ENCODE data around the gene ADCY9.
"Not testable (repeated sequence)": the region's sequence is repeated elsewhere in the genome, so short reads cannot be mapped to it uniquely, and the experiment has no call there.

The ADCY9 gene

GRCh38 chr16:4067262-4068001 lies 48.8 kb downstream of the ADCY9 start:
- DNase-seq (ENCODE audit: low read depth in 2 of 2) = no peak

DNA sequence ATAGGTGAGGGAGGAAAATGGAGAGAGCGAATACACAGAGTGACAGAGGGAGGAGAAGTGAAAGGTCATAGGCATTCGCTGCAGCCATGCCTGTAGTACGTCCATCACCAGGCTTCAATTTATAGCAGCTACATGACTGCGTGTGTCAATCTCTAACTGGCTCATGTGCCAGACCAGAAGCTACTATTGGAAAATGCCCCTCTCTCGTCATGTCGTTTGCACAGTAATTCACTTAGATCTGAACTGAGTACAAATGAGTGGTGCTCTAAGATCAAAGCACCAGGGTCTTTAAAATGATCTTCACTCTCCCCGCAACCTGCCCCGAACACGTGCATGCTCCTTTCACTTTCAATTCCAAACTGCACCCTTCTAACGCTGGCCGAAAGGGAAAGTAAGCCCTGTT lies 51.3 kb downstream of the ADCY9 start:
- no peak for DNase-seq (ENCODE audit: low read depth in 2 of 2)

- no peak for DNase-seq (ENCODE audit: low read depth in 2 of 2)
These were observed 53.9 kb downstream of the ADCY9 start for GRCh38 chr16:4062212-4062802.

- no peak for DNase-seq (ENCODE audit: low read depth in 2 of 2)
These were observed 55.4 kb downstream of the ADCY9 start for GRCh38 chr16:4060823-4061222.

DNA sequence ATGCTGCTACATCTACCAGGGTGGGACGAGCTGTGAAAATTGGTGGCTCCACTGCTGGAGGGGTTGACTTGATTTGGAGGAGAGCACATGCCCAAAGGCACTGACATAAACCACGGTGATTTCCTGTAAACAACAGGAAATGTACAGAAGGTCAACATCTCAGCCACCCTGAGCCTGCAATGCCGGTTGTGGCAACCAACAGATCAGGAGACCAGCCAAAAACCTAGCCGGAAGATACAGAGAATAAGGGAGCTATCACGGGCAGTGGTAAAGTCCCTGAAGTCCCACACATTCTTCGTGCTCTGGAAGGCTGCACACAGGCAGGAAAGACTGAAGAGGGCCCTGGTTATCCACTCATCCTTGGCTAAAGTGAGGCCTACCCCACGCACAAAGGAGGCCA lies 56.2 kb downstream of the ADCY9 start:
- DNase-seq (ENCODE audit: low read depth in 2 of 2) = no peak

DNA sequence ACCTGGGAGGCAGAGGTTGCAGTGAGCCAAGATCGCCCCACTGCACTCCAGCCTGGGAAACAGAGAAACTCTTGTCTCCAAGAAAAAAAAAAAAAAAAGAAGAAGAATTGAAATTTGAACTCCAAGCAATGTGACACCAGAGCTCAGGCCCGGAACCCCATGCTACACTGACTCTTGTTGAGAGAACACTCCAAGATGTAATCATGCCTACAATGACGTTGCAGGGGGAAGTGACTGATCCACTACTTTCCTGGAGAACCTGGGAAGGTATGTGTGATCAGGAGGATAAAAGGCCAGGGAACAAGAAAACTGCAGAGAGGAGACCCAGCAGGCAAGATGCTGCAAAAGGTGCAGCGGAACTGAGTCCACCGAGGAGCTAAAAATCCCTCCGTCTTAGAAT lies 57.9 kb downstream of the ADCY9 start:
- DNase-seq (ENCODE audit: low read depth in 2 of 2) = no peak

GRCh38 chr16:4057439-4057877 lies 58.8 kb downstream of the ADCY9 start:
- no peak for DNase-seq (ENCODE audit: low read depth in 2 of 2)

GRCh38 chr16:4056161-4057105 lies 59.8 kb downstream of the ADCY9 start:
- no peak for DNase-seq (ENCODE audit: low read depth in 2 of 2)

- DNase-seq (ENCODE audit: low read depth in 2 of 2) = no peak
These were observed 60.5 kb downstream of the ADCY9 start for GRCh38 chr16:4055748-4056147.

- no peak for DNase-seq (ENCODE audit: low read depth in 2 of 2)
These were observed 62.9 kb downstream of the ADCY9 start for GRCh38 chr16:4053301-4053845.

DNA sequence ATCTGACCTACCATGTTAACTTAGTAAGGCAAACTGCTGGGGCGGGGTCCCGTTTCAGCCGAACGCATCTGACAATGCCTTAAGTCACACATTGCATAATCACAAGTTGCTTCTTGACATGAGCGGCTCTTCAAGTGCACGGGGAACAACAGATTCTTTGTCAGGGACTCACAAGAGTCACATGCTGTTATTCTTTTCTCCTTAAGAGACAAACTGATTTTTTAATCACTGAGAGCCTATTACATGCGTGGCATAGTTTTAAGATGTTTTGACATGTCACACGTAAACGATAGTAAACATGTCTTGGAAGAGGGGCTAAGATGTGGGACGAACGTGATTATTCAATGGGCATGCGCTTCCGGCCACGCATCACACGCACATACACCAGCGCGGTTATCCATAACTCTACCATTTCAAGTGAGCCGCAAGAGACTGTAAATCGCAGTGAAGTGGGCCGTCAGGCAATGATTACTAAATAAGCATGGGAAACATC lies 63.4 kb downstream of the ADCY9 start:
- no peak for DNase-seq (ENCODE audit: low read depth in 2 of 2)

DNA sequence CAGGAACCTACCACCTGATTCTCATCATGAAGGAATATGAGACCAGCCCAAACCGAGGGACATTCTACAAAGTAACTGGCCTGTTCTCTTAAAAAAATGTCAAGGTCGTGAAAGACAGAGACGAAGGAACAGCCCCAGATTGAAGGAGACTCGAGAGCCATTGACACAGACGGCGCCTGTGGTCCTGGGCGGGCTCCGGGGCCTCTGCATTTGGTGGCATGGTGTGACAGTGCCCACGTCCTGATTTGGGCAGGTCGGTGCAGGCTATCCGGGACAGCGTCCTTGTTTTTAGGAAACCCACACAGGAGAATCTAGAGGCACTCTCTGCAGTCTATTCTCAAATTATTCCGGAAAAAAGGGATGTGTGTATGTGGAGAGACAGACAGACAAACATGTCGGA lies 64.1 kb downstream of the ADCY9 start:
- DNase-seq (ENCODE audit: low read depth in 2 of 2) = no peak

GRCh38 chr16:4051591-4051990 lies 64.7 kb downstream of the ADCY9 start:
- no peak for DNase-seq (ENCODE audit: low read depth in 2 of 2)

- no peak for DNase-seq (ENCODE audit: low read depth in 2 of 2)
These were observed 67.2 kb downstream of the ADCY9 start for GRCh38 chr16:4049031-4049430.

GRCh38 chr16:4048481-4048880 lies 67.8 kb downstream of the ADCY9 start:
- DNase-seq (ENCODE audit: low read depth in 2 of 2) = no peak

- DNase-seq (ENCODE audit: low read depth in 2 of 2) = no peak
These were observed 70.0 kb downstream of the ADCY9 start for GRCh38 chr16:4046221-4046620.

GRCh38 chr16:4045561-4045960 lies 70.7 kb downstream of the ADCY9 start:
- DNase-seq (ENCODE audit: low read depth in 2 of 2) = not testable (repeated sequence)

DNA sequence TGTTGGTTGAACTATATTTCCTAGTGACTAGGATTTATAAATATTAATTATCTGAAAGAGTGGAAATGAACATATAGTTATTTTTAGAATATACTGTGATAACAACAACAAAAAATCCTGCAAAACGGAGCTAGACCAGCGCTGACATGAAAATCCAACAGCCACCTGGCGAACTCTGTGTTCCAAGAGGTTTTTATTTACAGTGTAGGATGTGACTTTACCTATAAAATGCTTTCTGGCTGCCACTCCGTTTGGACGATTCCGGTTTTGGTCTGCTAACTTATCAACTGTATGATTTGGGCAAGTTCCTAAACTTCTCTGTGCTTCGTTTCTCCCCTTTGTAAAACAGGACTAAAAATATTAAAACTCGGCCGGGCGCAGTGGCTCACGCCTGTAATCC lies 73.7 kb downstream of the ADCY9 start:
- no peak for DNase-seq (ENCODE audit: low read depth in 2 of 2)

DNA sequence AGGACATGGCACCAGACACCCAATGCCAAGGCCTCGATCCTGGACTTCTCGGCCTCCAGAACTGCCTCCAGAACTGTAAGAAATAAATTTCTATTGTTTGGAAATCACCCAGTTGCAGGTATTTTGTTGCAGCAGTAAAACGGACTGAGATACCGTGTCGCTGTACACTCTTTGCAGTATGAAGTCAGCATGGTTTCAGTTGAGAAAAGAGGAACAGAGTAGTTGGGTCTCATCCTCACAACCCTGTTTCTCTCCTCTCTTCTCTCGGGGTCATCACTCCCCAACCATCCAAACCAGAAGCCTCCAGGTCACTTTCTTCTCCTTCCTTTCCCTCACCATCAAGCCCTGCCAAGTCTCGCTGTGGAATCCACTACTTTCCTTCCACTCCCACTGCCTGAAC lies 77.8 kb downstream of the ADCY9 start:
- no peak for DNase-seq (ENCODE audit: low read depth in 2 of 2)

DNA sequence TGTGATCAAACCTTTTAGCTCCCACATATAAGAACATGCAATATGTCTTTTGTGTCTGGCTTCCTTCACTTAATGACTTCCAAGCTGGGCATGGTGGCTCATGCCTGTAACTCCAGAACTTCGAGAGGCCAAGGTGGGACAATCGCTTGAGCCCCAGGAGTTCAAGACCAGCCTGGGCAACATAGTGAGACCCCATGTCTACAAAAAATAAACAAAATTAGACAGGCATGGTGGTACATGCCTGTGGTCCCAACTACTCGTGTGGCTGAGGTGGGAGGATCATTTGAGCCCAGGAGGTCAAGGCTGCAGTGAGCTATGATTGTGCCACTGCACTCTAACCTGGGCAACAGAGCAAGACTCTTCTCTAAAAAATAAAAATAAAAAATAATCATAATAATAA lies 79.3 kb downstream of the ADCY9 start:
- not testable (repeated sequence) for DNase-seq (ENCODE audit: low read depth in 2 of 2)

- no peak for DNase-seq (ENCODE audit: low read depth in 2 of 2)
These were observed 81.3 kb downstream of the ADCY9 start for GRCh38 chr16:4034963-4035362.

DNA sequence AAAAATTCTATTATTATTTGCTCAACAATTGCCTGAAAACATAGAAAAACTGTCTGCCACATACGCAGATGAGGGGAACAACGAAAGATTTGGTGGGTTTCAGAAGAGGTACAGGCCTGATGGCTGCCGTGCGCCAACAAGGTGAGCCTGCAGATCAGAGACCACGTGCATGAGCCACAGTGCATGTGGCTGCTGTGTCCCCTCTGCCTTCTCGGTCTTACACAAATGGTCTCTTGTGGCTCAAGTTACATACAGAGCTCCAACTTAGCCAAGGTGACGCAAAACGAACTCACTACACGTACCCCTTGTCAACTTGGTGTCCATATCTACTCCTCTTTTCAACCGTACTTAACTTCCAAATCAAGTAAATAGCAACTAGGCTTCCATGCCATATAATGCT lies 82.3 kb downstream of the ADCY9 start:
- no peak for DNase-seq (ENCODE audit: low read depth in 2 of 2)
